Jurkat, Clone E6-1 (cell line): ENCODE results near the gene TNFAIP2. TPM values are rescaled to one million over a fixed set of nuclear protein-coding genes. Genes with fewer than 3 reads are reported as not detected.

Source experiments
- DNase-seq: peaks from one replicate; pipeline ENCODE4 v3.0.0-alpha.2; 2011; ENCODE audit warnings: low read depth, low spot score
- H3K4me3 ChIP-seq: 2 replicates; pipeline ENCODE4 v1.5.1; 2011; ENCODE audit warnings: mild to moderate bottlenecking, low read length, control low read depth, moderate library complexity
- polyA plus RNA-seq: library from polyadenylated mRNA; unstranded; fragments of >200 nt; gene quantifications from one replicate; pipeline ENCODE4 v1.2.1, GENCODE V29; 2012; ENCODE audit warnings: missing spikeins; ENCODE audit not compliant: insufficient read length, insufficient read depth

Gene TNFAIP2, protein sequence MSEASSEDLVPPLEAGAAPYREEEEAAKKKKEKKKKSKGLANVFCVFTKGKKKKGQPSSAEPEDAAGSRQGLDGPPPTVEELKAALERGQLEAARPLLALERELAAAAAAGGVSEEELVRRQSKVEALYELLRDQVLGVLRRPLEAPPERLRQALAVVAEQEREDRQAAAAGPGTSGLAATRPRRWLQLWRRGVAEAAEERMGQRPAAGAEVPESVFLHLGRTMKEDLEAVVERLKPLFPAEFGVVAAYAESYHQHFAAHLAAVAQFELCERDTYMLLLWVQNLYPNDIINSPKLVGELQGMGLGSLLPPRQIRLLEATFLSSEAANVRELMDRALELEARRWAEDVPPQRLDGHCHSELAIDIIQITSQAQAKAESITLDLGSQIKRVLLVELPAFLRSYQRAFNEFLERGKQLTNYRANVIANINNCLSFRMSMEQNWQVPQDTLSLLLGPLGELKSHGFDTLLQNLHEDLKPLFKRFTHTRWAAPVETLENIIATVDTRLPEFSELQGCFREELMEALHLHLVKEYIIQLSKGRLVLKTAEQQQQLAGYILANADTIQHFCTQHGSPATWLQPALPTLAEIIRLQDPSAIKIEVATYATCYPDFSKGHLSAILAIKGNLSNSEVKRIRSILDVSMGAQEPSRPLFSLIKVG
- polyA plus RNA-seq, result 12.6 TPM

DNA sequence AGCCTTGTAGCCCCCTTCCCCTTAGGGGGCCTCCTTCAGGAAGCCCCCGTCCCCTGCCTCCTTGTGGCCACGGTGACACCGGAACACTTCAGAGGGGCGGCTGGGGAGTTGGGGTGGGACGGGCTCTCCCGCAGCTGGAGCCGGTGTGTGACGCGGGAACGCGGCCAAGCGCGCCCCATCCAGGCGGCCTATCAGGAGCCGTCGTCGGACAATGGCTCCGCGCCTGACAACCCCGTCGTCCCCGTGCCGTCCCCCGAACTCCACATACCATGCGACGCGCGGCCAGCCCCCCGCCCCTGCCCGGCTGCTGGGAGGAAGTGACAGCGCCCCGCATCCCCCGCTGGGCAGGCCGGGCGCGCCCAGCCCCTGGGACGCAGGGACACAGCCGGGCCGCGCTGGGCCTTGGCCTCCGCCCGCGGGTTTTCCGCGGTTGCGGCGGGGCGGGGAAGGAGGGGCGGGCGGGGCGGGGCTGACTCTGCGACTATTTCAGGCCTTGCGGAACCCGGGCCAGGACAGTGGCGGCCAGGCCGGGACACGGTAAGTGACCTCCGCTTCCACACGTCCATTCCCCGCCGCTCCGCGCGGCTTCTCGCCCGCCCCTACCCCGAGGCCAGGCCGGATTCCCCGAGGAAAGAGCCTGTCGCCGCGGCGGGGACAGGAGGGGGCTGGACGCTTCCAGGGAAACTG lies at the start of gene TNFAIP2:
Gene TNFAIP2 (plus strand): TSS at position 515 of the 687 bp plus-strand sequence. CDS start 2,997 bp downstream, outside the sequence.
- H3K4me3 ChIP-seq, result no peak within 1 kb of the TSS
- DNase-seq, result no peak

DNA sequence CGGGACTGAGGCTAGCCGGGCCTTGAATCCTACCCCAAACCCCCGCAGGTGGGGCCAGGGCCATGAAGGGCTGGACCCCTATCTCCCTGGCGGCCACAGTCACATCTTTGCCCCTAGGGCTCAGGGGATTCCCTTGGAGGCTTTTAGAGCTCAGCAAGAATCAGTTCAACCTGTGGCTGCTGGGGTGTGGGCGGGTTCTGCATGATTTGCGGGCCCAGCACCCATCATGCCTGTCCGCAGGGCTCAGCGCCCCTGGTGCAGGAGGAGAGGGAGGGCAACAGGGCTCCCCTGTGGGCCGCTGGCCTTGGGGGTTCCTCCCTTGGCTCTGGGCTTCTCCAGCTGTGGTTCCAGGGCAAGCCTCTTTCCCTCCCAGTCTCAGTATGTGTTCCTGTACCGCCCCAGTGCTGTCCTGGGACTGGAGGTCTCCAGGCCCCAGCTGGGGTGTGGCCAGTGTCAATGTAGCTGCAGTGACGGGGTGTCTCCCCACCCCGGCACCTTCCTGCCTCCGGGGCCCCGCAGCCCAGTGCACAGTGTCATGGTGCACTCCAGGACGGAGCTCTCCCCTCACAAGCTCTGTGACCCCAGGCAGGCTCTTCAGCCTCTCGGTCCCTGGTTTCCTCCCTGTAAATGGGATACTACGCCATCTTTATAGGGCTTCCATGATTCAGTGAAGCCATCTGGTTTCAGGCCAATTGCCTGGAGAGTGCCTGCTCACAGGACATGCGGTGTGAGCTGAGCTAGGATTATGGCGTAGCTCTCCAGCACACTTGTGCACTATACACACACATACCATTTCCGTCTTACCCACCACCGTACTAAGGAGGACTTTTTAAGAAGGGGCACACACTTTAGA lies 49.2 kb upstream of the TNFAIP2 start:
- no peak for DNase-seq
- H3K4me3 ChIP-seq, result no peak overlapping the region

DNA sequence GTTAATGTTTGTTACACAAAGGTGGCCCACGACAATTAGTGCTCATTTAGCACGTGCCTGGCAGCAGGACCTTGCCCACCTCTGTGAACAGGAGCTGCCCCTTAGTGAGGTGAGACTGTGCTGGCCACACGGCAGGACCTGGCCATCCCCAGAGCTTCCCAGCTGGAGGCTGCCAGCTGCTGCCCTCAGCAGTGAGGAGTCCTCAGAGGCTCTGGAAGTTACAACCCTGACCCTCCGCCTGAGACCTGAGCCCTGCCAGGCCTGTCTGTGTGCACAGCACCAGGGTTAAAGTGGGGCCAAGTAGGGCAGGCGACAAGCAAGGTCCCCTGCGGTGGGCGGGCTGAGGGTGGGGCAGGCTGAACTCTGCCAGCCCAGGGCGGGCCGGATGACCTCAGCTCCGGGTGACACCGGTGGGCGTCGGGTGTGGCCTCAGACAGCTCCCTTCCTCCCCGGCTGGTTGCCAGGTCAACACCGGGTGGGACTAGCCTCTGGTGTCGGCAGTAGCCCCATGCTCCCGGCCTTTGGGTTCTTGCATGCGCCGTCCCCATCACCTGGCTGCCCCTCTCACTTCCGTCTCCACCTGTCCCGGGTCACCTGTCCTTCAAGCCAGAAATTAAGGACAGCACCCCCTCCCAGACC lies 48.4 kb upstream of the TNFAIP2 start:
- H3K4me3 ChIP-seq, result no peak overlapping the region
- no peak for DNase-seq

DNA sequence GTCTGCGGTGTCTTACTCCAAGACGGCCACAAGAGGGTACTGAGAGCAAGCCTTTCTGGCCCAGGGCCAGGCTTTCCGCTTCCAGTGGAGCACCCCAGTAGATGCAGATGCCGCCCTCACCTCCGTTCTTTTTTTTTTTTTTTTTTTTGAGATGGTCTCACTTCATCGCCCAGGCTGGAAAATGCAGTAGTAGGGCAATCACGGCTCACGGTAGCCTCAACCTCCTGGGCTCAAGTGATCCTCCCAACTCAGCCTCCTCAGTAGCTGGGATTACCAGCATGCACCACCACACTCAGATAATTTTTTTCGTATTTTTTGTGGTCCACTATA lies 44.9 kb upstream of the TNFAIP2 start:
- DNase-seq, result peak; percentile 87
- no peak overlapping the region for H3K4me3 ChIP-seq

DNA sequence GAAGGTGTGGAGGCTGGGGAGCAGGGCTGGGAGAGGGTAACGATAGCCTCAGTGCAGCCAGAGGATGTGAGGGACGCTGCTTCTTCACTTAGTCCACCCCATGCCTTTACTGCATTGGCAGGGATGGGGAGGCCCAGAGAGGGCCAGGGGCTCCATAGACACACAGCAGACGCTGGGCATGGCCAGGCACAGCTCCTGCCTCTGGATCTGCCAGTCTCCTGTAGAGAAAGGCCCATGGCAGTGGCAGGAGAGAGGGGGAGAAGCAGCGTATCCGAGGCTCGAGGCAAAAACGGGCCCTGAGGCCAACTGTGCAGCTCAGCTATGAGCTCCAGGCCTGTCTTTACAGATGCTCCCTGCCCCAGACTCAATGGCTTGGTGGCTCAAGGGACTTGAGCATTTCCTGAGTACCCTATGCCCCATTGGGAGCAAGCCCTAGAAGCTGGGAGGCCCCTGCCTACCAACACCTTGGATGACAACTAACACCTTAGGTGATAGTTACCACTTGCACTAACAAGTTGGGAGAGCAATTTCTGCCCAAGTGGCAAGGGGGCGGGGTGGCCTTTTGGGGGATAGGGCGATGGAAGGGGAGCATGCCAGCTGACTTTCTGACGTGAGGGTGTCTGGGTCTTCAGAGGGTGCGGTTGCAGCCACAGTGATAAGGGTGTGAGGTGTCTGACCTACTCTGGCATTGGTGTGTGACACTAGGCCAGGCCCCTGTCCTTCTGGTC lies 44.2 kb upstream of the TNFAIP2 start:
- no peak overlapping the region for H3K4me3 ChIP-seq
- no peak for DNase-seq

DNA sequence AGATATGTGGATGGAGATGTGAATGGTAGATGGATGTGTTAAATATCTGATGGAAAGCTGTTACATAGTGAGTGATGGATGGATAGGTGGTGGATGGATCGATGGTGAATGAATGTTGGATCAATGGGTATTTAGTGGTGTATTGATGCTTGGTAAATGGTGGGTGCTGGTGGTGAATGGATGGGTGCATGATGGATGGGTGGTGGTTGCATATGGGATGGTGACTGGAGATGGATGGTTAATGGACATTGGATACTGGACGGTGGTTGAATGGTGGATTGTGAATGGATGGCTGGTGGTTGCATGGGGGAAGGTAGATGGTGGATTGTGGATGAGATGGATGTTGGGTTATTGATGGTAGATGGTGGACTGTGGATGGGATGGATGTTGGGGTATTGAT lies 41.3 kb upstream of the TNFAIP2 start:
- no peak overlapping the region for H3K4me3 ChIP-seq
- no peak for DNase-seq

DNA sequence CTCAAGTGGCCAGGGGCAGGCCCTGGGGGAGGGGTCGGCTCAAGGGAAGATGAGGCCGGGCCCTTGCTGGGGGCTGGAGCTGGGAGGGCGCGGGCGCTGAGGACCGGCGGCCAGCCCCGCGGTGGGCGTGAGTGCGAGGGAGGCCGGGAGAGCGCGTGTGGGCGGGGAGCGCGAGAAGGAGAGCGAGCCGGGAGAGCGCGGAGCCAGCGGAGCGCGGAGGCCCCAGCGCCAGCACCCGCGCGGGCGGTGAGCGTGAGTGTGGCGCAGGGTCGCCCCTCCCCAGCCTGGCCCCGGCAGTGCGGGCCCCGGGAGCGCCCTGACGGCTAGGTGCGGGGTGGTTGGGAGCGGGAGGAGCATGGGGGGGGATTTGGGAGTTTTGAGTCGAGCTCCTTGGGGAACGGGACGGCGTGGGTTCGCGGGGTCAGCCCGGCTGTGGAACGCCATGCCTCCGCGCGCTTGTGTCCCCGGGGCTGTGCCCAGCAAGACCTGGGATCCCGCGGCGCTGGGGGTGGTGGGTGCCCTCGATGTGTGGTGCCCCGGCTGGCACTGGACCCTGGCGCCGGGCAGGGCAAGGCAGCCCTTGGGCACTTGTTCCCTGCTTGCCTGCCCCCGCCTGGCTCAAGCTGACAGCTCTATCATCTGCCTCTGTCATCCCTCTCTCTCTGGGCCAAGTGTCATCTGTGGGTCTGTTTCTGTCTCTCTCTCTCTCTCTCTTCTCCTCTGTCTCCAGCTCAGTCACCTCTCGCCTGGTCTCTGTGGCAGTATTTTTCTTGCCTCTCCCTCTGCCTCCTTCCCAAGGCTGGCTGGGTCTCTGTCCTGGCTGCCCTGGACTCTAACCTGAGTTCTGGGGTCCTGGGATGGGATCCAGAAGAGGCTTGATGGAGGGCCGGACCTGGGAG lies 39.0 kb upstream of the TNFAIP2 start, which contains the start of gene LBHD2:
Gene LBHD2 (plus strand): TSS at position 190 of the 899 bp plus-strand sequence. CDS start 1,803 bp downstream, outside the sequence.
- no peak for DNase-seq
- no peak within 1 kb of the TSS for H3K4me3 ChIP-seq

DNA sequence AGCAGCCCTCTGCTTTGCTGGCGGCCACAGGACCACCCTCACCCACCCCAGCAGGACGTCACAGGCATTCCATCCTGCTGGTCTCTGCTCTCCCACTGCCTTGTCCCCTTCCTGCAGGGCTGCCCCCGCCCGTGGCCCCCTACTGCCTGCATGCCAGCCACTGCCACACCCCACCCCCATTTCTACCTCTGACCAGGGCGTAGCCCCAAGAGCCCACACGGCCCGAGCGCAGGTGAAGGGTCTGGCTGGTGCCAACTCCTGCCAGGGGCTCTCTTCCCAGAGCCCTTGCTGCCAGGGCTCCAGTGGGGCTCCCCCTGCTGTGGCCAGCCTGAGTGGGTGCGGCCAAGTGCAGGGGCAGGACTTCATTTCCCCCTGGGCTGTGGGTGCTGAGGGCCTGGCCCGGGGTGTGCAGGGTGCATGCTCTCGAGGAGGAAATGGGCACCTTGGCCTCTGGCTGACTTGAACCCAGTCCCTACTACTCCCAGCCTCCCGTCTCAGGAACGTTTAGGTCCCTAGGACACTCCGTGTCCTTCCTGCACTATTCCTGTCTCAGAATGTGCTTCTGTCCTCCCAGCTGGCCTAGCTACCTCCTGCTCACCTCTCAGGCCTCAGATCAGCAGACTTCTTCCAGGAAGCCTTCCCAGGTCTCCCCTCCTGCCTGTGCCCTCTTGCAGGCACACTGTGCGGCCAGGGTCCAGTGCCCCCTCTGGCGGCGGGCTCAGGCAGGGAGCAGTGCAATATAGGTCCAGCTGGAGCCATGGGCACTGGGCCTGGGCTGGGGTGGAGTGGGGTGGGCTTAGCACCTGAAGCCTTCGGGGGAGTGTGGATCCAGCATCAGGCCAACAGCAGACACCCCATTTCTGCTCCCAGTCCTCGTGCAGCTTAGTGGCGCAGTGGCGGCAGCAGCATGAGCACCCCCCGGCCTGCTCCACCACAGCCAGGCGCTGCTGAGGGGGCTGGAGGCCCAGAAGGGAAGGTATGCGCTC lies 37.9 kb upstream of the TNFAIP2 start:
- no peak for DNase-seq
- H3K4me3 ChIP-seq, result no peak overlapping the region

DNA sequence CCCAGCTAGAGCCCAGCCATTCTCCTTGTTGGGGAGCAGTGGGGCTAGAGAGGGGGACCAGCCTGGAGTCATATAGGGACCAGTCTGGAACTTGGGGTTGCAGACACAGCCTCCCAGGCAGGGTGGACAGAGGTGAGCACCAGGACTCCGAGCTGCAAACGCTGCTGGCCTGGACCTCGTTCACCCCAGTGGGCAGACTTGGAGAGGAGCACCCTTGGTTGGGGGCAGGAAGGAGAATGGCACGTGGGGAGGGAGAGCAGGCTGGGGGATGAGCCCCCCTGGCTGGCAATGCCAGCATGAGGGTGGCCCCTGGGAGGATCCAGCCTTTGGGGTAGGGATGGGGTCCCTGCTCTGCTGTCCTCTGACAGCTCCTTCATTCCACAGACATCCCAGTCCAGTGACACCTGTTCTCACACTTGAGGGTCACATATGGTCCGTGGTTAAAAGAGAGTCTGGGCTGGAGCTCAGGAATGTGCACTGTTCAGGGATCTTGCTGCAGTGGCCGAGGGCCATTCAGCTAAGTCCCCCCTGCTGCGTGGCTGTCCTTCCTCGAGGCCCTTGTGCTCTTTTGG lies 36.4 kb upstream of the TNFAIP2 start:
- no peak for DNase-seq
- H3K4me3 ChIP-seq, result no peak overlapping the region

DNA sequence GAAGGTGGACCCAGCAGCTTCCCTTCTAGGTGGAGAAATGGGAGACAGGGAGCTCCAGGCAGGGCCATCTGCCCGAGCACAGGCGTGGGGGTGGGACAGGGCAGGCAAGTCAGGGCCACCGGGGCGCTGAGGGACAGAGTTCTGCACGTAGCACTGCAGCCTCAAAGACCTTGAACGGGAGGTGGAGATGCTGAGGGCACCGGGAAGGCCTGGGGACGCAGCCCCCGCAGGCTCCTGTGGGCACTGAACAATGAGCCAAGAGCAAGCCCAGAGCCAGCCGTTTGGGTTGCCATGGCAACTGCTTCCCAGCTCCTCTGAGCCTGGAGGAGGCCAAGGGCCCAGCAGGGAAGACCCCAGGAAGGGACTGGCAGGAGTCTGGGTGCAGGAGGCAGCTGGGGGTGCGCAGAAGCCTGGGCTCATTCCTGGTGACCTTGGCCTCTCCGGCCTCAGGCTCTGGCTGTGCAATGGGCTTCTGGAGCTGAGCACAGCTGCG lies 35.9 kb upstream of the TNFAIP2 start:
- no peak for DNase-seq
- H3K4me3 ChIP-seq, result no peak overlapping the region

DNA sequence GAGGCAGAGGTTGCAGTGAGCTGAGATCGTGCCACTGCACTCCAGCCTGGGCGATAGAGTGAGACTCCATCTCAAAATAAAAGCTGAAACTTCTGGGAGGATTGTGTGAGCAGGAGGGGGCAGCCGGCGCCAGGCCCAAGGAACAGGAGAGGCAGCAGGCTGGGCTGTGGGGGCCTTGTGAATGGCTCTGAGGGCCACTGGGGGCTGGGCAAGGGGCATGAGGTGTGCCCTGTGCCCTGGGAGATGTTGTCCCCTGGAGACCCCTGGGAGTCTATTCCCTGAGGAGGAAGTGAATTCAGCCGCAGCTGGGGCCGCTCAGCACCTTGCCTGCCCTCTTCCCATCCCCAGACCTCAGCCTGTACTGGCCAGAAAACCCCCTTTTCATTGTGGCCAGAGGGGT lies 34.3 kb upstream of the TNFAIP2 start:
- no peak overlapping the region for H3K4me3 ChIP-seq
- no peak for DNase-seq

DNA sequence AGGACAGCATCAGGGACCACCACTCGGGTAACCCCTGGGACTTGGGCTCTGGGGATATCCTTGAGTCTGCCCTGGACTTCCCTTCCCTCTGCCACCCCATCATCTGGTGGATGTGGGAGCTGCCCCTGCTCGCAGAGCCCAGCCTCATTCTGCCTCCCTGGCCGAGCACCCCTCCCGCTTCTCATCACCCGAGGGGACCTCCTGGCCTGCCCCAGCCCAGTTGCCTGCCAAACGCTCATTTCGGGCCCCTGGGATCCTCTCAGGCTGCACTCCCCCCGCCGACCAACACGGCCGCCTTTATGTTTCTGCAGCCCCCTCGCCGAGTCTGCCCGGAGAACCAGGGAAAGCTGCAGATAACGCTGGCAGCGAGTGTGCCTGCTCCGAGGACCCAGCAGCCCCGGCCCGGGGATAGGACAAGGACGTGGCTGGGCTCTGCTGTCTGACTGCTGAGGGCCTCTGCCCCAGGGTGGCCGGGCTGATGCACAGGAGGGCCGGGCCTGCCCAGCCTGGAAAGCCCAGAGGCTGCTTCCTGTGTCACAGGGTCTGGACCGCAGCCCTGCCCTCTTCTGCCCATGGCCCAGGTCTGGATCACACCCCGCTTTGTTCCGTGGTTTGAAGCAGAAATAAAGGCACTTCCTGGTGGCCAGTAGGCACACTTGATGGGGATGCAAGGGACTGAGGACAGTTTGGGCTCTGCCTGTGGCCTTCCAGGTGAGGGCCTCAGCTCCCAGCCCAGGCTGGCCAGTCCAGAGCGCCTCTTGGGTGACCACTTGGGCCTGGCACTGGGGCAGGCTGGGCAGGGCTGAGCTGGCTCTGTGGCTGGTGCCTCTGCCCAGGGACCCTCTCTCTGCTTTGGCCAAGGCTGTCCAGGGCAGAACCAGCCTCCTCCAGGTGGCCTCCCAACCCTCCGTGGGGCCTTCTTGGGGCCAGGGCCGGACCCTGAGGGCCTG lies 33.6 kb upstream of the TNFAIP2 start:
- H3K4me3 ChIP-seq, result no peak overlapping the region
- DNase-seq, result no peak

DNA sequence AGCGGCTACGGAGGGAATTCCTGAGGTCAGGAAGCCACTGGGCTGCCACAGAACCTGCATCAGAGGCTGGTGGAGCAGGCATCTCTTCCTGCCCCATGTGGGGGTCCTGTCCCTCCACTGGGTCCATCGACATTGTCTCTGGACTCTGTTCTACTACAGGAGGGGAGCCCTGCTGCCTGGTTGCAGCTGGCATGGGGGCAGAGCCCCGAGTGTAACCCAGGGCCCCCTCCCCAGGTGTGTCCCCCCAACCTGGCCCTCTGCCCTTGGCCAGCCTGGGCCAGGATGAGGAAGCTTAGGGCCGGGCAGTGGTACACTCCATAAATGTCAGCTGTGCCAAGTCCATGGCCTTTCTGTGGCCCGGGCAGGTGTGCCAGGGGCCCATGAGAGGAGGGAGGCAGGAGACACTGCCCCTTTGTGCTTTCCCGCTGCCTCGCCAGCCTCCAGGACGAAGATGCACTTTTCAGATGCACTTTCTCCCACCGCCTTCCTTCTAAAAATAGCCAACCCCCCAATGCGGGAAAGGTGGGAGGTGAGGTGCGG lies 32.7 kb upstream of the TNFAIP2 start:
- no peak for DNase-seq
- no peak overlapping the region for H3K4me3 ChIP-seq
